Spleen (tissue), 7 donors: ENCODE measurements around the gene SACM1L.

ENCODE experiments used
- CTCF ChIP-seq, 11 experiments: fragments of 200-600 bp in 7 of 11; fragments of 450-650 bp in 4 of 11; sonication (generic) in 4 of 11; IDR thresholded peaks in 8 of 11; conservative IDR thresholded peaks in 3 of 11; 1 replicate in 7 of 11; 2 replicates in 4 of 11; pipeline versions ENCODE4 v1.4.0 to v1.8.0; 2016 to 2021; ENCODE audit warnings: antibody characterized with exemption in 11 of 11, inconsistent platforms in 4 of 11, mild to moderate bottlenecking in 1 of 11
- POLR2A ChIP-seq, 3 donors: fragments of 450-650 bp; IDR thresholded peaks; one replicate each; pipeline ENCODE4 v1.5.1; 2017; ENCODE audit warnings: antibody characterized with exemption in 3 of 3, mild to moderate bottlenecking in 1 of 3
- donor health status: DM: no; HTN: no; CAD: no; lungs with moderate emphysema.
- donor health status: DM: no; HTN: no; CAD: no.
- donor health status: DM: no; HTN: no; CAD: no.

GRCh38 chr3:45683417-45684326, 5.5 kb upstream of the SACM1L start:
- no peak for TF ChIP-seq POLR2A (IDR thresholded peaks at IDR 0.05)
- TF ChIP-seq CTCF (IDR thresholded peaks at IDR 0.05 in 8 of 11, conservative IDR thresholded peaks at IDR 0.05 in 3 of 11): no peak
